Osteocyte (in vitro differentiated cells): ENCODE measurements around the gene ZNF263. TPM values are rescaled to one million over a fixed set of nuclear protein-coding genes. Genes with fewer than 3 reads are reported as not detected.

ENCODE experiments used
- DNase-seq: peaks from one replicate; pipeline ENCODE4 v3.0.0; 2021; ENCODE audit warnings: mixed read lengths; ENCODE audit not compliant: unreplicated experiment; ENCODE audit errors: extremely low spot score
- H3K27ac Mint-ChIP-seq: one replicate; pipeline ENCODE4 v1.8.0; 2021; ENCODE audit warnings: mild to moderate bottlenecking, mixed read lengths; ENCODE audit not compliant: unreplicated experiment
- H3K27me3 Mint-ChIP-seq: one replicate; pipeline ENCODE4 v1.8.0; 2021; ENCODE audit warnings: mixed read lengths; ENCODE audit not compliant: unreplicated experiment
- H3K36me3 Mint-ChIP-seq: one replicate; pipeline ENCODE4 v1.8.0; 2021; ENCODE audit warnings: mixed read lengths; ENCODE audit not compliant: unreplicated experiment
- H3K4me1 Mint-ChIP-seq: one replicate; pipeline ENCODE4 v1.8.0; 2021; ENCODE audit warnings: mixed read lengths; ENCODE audit not compliant: unreplicated experiment
- H3K4me3 Mint-ChIP-seq: one replicate; pipeline ENCODE4 v1.8.0; 2021; ENCODE audit warnings: mild to moderate bottlenecking, moderate library complexity, mixed read lengths; ENCODE audit not compliant: unreplicated experiment
- H3K9me3 Mint-ChIP-seq: one replicate; pipeline ENCODE4 v1.8.0; 2021; ENCODE audit warnings: mixed read lengths; ENCODE audit not compliant: unreplicated experiment
- total RNA-seq: library from RNA; stranded (reverse); gene quantifications from 2 replicates; pipeline ENCODE4 v1.2.1, GENCODE V29; 2021
- TF ChIP-seq, protein P1 (sequence below): fragments of 200-600 bp; sonication (generic); IDR thresholded peaks from 2 replicates; pipeline ENCODE4 v1.5.0; 2021; ENCODE audit warnings: antibody characterized with exemption, mild to moderate bottlenecking, moderate library complexity

ZNF263 gene
- total RNA-seq, 1 donor from 2014 or later, result 33.2 TPM

GRCh38 chr16:3256146-3256865, 27.0 kb upstream of the ZNF263 start, which contains the start of gene MEFV:
Gene MEFV (minus strand): TSS chr16:3256633. CDS start chr16:3256587, 46 bp downstream.
- no peaks in the 10 kb centered on the region for H3K27me3 Mint-ChIP-seq
- H3K36me3 Mint-ChIP-seq, result no peaks in the 10 kb centered on the region
- no peak within 1 kb of the TSS for H3K4me3 Mint-ChIP-seq
- DNase-seq, result no peak
- no peaks in the 10 kb centered on the region for H3K9me3 Mint-ChIP-seq
- TF ChIP-seq, protein P1, sequence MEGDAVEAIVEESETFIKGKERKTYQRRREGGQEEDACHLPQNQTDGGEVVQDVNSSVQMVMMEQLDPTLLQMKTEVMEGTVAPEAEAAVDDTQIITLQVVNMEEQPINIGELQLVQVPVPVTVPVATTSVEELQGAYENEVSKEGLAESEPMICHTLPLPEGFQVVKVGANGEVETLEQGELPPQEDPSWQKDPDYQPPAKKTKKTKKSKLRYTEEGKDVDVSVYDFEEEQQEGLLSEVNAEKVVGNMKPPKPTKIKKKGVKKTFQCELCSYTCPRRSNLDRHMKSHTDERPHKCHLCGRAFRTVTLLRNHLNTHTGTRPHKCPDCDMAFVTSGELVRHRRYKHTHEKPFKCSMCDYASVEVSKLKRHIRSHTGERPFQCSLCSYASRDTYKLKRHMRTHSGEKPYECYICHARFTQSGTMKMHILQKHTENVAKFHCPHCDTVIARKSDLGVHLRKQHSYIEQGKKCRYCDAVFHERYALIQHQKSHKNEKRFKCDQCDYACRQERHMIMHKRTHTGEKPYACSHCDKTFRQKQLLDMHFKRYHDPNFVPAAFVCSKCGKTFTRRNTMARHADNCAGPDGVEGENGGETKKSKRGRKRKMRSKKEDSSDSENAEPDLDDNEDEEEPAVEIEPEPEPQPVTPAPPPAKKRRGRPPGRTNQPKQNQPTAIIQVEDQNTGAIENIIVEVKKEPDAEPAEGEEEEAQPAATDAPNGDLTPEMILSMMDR, result no peak
- H3K27ac Mint-ChIP-seq, result no peak within 1 kb of the TSS
- no peaks in the 10 kb centered on the region for H3K4me1 Mint-ChIP-seq

DNA sequence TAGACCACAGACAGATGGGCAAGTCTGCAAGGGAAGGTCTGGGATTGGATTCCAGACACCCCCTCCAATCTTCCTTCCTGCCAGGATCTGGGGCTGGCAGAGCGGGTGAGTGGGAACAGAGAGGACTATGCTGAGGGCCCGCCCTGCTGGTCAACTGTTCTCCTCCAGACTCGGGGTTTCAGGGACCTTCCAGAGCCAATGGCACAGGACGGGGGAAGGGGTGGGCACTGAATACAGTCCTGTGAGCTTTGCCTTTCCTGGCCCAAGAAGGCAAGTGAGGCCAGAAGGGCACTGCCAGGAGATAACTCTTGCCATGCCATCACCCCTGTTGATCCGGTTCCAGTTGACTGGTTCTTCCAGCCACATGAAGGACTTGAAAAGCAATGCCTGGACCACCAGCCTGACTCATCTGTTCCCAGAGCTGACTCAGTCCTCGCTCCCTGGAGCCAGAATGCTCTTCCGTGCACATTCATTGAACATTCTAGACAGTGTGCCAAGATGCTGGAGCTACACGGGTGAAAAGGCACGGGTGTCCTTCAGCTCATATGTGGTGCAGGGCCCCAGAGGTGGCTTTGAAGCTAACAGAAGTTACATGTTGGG, 26.3 kb upstream of the ZNF263 start:
- TF ChIP-seq, protein P1, result no peak
- no peak for DNase-seq
- H3K27me3 Mint-ChIP-seq, result no peaks in the 10 kb centered on the region

DNA sequence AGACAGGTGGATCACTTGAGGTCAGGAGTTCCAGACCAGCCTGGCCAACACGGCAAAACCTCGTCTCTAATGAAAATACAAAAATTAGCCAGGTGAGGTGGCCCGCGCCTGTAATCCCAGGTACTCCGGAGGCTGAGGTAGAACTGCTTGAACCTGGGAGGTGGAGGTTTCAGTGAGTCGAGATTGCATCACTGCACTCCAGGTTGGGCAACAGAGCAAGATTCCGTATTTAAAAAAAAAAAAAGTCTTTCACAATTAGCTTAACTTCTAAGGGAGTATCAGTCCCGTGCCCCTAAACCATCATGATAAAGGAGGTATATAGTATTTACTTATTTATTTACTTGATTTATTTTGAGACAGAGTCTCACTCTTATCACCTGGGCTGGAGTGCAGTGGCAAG, 23.5 kb upstream of the ZNF263 start:
- TF ChIP-seq, protein P1, result no peak
- no peak for DNase-seq
- Mint-ChIP-seq H3K4me1 (peaks cover 14% of the 10 kb centered on the region), H3K9me3 (no peaks in the 10 kb centered on the region), H3K27ac (no peak overlapping the region), H3K27me3 (no peaks in the 10 kb centered on the region), H3K36me3 (no peaks in the 10 kb centered on the region), H3K4me3 (no peak overlapping the region)

More for the DNA sequence above, 26.3 kb upstream of the ZNF263 start:
- Mint-ChIP-seq H3K9me3 (no peaks in the 10 kb centered on the region), H3K4me1 (no peaks in the 10 kb centered on the region), H3K27ac (no peak overlapping the region), H3K4me3 (no peak overlapping the region), H3K36me3 (no peaks in the 10 kb centered on the region)

DNA sequence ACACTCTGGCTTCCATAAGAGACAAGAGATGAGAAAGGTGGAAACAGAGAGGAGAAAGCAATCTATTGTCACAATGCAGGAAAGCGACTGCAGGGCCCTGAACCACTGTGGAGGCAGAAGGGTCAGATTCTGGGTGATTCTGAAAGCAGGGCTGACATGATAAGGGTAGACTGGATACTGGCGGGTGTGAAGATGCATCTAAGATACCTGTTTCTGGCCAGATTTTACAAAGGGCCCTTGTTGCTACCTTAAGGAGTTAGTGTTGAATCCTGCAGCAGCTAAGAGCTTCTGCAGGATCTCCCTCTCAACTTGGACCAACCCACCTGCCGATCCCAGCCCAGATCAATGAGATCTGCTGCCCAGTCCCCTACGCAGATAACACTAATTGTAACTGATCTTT, 20.8 kb upstream of the ZNF263 start:
- TF ChIP-seq, protein P1, result no peak
- DNase-seq, result no peak
- Mint-ChIP-seq H3K27me3 (no peaks in the 10 kb centered on the region), H3K9me3 (no peaks in the 10 kb centered on the region), H3K27ac (peak overlapping the region; percentile 87), H3K4me3 (peak overlapping the region; percentile 55), H3K4me1 (peaks cover 19% of the 10 kb centered on the region), H3K36me3 (no peaks in the 10 kb centered on the region)
